OCI-LY1 (cell line): Measurements from ENCODE around the gene GTF3C1.

Experiments used
- H2AFZ ChIP-seq: fragments of 200-600 bp; sonication (generic), shearing (Covaris generic); 2 replicates; pipeline ENCODE4 v1.6.0; 2014; ENCODE audit warnings: antibody characterized with exemption, mild to moderate bottlenecking, low read length
- H3F3A ChIP-seq: fragments of 200-600 bp; sonication (generic), shearing (Covaris generic); 2 replicates; pipeline ENCODE4 v1.6.0; 2014; ENCODE audit warnings: mild to moderate bottlenecking, antibody characterized with exemption, low read length, moderate library complexity; ENCODE audit not compliant: insufficient read depth
- H3K27ac ChIP-seq: fragments of 200-600 bp; sonication (generic); 2 replicates; pipeline ENCODE4 v1.5.1; 2014; ENCODE audit warnings: low read length, mixed run types, mild to moderate bottlenecking, low read depth; ENCODE audit not compliant: poor library complexity, severe bottlenecking
- H3K27me3 ChIP-seq: fragments of 200-600 bp; sonication (generic); 2 replicates; pipeline ENCODE4 v1.6.0; 2014; ENCODE audit warnings: antibody characterized with exemption, mild to moderate bottlenecking, low read length, moderate library complexity; ENCODE audit not compliant: insufficient read depth
- H3K36me3 ChIP-seq: fragments of 200-600 bp; sonication (generic); 2 replicates; pipeline ENCODE4 v1.6.1; 2014; ENCODE audit warnings: mild to moderate bottlenecking, antibody characterized with exemption, low read length, moderate library complexity, mixed read lengths; ENCODE audit not compliant: insufficient read depth
- H3K4me1 ChIP-seq: fragments of 200-600 bp; sonication (generic); 2 replicates; pipeline ENCODE4 v1.5.1; 2014; ENCODE audit warnings: mild to moderate bottlenecking, low read length, moderate library complexity; ENCODE audit not compliant: insufficient read depth, severe bottlenecking
- H3K4me2 ChIP-seq: fragments of 200-600 bp; sonication (generic), shearing (Covaris generic); 2 replicates; pipeline ENCODE4 v1.6.1; 2014; ENCODE audit warnings: low read length
- H3K4me3 ChIP-seq: fragments of 200-600 bp; sonication (generic); 2 replicates; pipeline ENCODE4 v1.5.1; 2014; ENCODE audit warnings: low read length, low read depth, mild to moderate bottlenecking, mixed read lengths; ENCODE audit not compliant: poor library complexity, severe bottlenecking
- H3K79me2 ChIP-seq: fragments of 200-600 bp; shearing (Covaris generic); 2 replicates; pipeline ENCODE4 v1.6.1; 2016; ENCODE audit warnings: mixed run types, low read length, mixed read lengths; ENCODE audit not compliant: insufficient read depth
- H3K9ac ChIP-seq: fragments of 200-600 bp; sonication (generic), shearing (Covaris generic); 2 replicates; pipeline ENCODE4 v1.6.1; 2014; ENCODE audit warnings: mild to moderate bottlenecking, low read length, mixed read lengths
- H3K9me2 ChIP-seq: fragments of 200-600 bp; sonication (generic), shearing (Covaris generic); 2 replicates; pipeline ENCODE4 v1.6.1; 2014; ENCODE audit warnings: low read depth, mild to moderate bottlenecking, low read length, mixed read lengths
- H3K9me3 ChIP-seq: fragments of 200-600 bp; shearing (Covaris generic); 2 replicates; pipeline ENCODE4 v1.6.1; 2014; ENCODE audit warnings: low read length, mixed read lengths
- H4K20me1 ChIP-seq: fragments of 200-600 bp; sonication (generic), shearing (Covaris generic); 2 replicates; pipeline ENCODE4 v1.6.0; 2016; ENCODE audit warnings: mild to moderate bottlenecking, low read length; ENCODE audit not compliant: insufficient read depth
- EZH2 ChIP-seq: fragments of 200-600 bp; sonication (generic), shearing (Covaris generic); IDR thresholded peaks from 2 replicates; pipeline ENCODE4 v1.8.0; 2017; ENCODE audit warnings: borderline replicate concordance, mixed run types, mild to moderate bottlenecking, antibody characterized with exemption, low read length, moderate library complexity, mixed read lengths
- TF ChIP-seq, protein P1 (sequence below): fragments of 200-600 bp; sonication (generic), shearing (Covaris generic); IDR thresholded peaks from 2 replicates; pipeline ENCODE4 v1.5.1; 2017; ENCODE audit warnings: mild to moderate bottlenecking, antibody characterized with exemption, low read length, moderate library complexity, mixed read lengths

The GTF3C1 gene

GRCh38 chr16:27429981-27430441 lies 119.7 kb downstream of the GTF3C1 start:
- no peaks in the 10 kb centered on the region for H3F3A ChIP-seq
- no peaks in the 10 kb centered on the region for H4K20me1 ChIP-seq
- no peaks in the 10 kb centered on the region for H3K27me3 ChIP-seq
- TF ChIP-seq EZH2: no peak
- TF ChIP-seq, protein P1, sequence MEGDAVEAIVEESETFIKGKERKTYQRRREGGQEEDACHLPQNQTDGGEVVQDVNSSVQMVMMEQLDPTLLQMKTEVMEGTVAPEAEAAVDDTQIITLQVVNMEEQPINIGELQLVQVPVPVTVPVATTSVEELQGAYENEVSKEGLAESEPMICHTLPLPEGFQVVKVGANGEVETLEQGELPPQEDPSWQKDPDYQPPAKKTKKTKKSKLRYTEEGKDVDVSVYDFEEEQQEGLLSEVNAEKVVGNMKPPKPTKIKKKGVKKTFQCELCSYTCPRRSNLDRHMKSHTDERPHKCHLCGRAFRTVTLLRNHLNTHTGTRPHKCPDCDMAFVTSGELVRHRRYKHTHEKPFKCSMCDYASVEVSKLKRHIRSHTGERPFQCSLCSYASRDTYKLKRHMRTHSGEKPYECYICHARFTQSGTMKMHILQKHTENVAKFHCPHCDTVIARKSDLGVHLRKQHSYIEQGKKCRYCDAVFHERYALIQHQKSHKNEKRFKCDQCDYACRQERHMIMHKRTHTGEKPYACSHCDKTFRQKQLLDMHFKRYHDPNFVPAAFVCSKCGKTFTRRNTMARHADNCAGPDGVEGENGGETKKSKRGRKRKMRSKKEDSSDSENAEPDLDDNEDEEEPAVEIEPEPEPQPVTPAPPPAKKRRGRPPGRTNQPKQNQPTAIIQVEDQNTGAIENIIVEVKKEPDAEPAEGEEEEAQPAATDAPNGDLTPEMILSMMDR: no peak
- H3K79me2 ChIP-seq: no peaks in the 10 kb centered on the region
- H2AFZ ChIP-seq: no peak overlapping the region
- no peak overlapping the region for H3K4me2 ChIP-seq
- H3K9me2 ChIP-seq: no peaks in the 10 kb centered on the region
- H3K4me3 ChIP-seq: no peak overlapping the region
- no peak overlapping the region for H3K27ac ChIP-seq
- no peaks in the 10 kb centered on the region for H3K36me3 ChIP-seq
- peaks cover 11% of the 10 kb centered on the region for H3K4me1 ChIP-seq
- no peak overlapping the region for H3K9ac ChIP-seq
- H3K9me3 ChIP-seq: no peaks in the 10 kb centered on the region

GRCh38 chr16:27429330-27429871 lies 120.3 kb downstream of the GTF3C1 start:
- Histone ChIP-seq H3K4me2 (no peak overlapping the region), H3K36me3 (no peaks in the 10 kb centered on the region), H3K9me2 (no peaks in the 10 kb centered on the region), H3K4me1 (peaks cover 11% of the 10 kb centered on the region), H3K9ac (no peak overlapping the region), H3K27me3 (no peaks in the 10 kb centered on the region), H3F3A (no peaks in the 10 kb centered on the region), H2AFZ (no peak overlapping the region), H3K9me3 (no peaks in the 10 kb centered on the region), H3K4me3 (no peak overlapping the region), H3K27ac (no peak overlapping the region), H4K20me1 (no peaks in the 10 kb centered on the region), H3K79me2 (no peaks in the 10 kb centered on the region)
- TF ChIP-seq, protein P1: no peak
- no peak for TF ChIP-seq EZH2

DNA sequence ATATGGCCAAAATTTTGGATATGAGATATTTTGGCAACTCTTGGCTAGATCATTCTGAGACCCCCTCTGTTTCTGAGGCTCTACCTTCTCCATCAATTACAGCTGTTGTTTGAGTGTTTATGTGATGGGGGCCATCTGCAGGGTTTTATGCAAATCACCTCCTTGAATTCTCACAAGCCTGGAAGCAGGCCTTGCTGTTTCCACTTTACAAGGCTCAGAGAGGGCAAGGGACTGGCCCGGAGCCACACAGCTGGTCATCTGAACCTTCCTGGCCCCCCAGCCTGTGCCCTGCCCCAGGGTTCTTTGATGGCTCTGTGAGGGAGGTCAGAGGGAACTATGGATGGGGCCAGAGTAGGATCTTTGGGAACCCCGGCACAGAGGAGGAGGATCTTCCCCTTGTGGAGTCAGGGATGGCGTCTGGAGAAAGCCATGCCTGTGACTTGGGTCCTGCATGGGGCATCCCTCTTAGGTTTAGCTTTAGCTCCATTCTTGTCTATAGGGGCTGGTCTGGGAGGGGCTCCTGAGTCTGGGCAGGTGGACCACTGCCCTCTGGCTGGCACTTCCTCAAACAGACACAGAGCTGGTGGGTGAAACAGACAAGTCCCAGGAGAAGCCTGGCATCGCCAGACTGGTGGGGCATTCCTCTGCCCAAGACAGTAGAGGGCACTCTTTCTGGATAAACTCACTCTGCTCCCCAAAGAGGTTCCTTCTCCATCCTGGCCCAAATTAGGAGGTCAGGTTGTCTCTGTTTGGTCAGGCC lies 121.5 kb downstream of the GTF3C1 start:
- Histone ChIP-seq H3K4me2 (no peak overlapping the region), H3F3A (no peaks in the 10 kb centered on the region)
- TF ChIP-seq EZH2: no peak
- TF ChIP-seq, protein P1: peak; percentile 37; the same call in 1 of the 2 replicates

More for the DNA sequence above, 121.5 kb downstream of the GTF3C1 start:
- Histone ChIP-seq H3K4me3 (no peak overlapping the region), H4K20me1 (no peaks in the 10 kb centered on the region), H3K9me2 (no peaks in the 10 kb centered on the region), H3K9me3 (peaks cover 2% of the 10 kb centered on the region; the same call in 1 of the 2 replicates), H3K4me1 (peaks cover 11% of the 10 kb centered on the region), H3K9ac (no peak overlapping the region), H3K27me3 (no peaks in the 10 kb centered on the region), H3K27ac (no peak overlapping the region), H2AFZ (no peak overlapping the region), H3K36me3 (no peaks in the 10 kb centered on the region), H3K79me2 (no peaks in the 10 kb centered on the region)
